ENCODE results near the gene PALLD. TPM values are rescaled to one million over a fixed set of nuclear protein-coding genes. Genes with fewer than 3 reads are reported as not detected.

The PALLD gene
- total RNA-seq, 1 donor from 2014 or later = 45.6 TPM

GRCh38 chr4:168515222-168516011 lies 18.6 kb downstream of the PALLD start:
- no peak overlapping the region for H3K4me3 ChIP-seq (ENCODE audit: low read depth, low read length)
- TF ChIP-seq CTCF (conservative IDR thresholded peaks at IDR 0.05; ENCODE audit: low read depth, low read length) = no peak
- DNase-seq (ENCODE audit: low read depth) = no peak

GRCh38 chr4:168516841-168517240 lies 20.0 kb downstream of the PALLD start:
- DNase-seq (ENCODE audit: low read depth) = no peak
- TF ChIP-seq CTCF (conservative IDR thresholded peaks at IDR 0.05; ENCODE audit: low read depth, low read length) = no peak

GRCh38 chr4:168519576-168519975 lies 22.7 kb downstream of the PALLD start:
- no peak for TF ChIP-seq CTCF (conservative IDR thresholded peaks at IDR 0.05; ENCODE audit: low read depth, low read length)
- no peak overlapping the region for H3K4me3 ChIP-seq (ENCODE audit: low read depth, low read length)
- DNase-seq (ENCODE audit: low read depth) = no peak

More at GRCh38 chr4:168516841-168517240, 20.0 kb downstream of the PALLD start:
- no peak overlapping the region for H3K4me3 ChIP-seq (ENCODE audit: low read depth, low read length)

- H3K4me3 ChIP-seq (ENCODE audit: low read depth, low read length) = no peak overlapping the region
- DNase-seq (ENCODE audit: low read depth) = no peak
- TF ChIP-seq CTCF (conservative IDR thresholded peaks at IDR 0.05; ENCODE audit: low read depth, low read length) = no peak
These were observed 24.9 kb downstream of the PALLD start for GRCh38 chr4:168521721-168522120.

GRCh38 chr4:168522356-168522755 lies 25.5 kb downstream of the PALLD start:
- DNase-seq (ENCODE audit: low read depth) = no peak
- no peak overlapping the region for H3K4me3 ChIP-seq (ENCODE audit: low read depth, low read length)
- no peak for TF ChIP-seq CTCF (conservative IDR thresholded peaks at IDR 0.05; ENCODE audit: low read depth, low read length)

GRCh38 chr4:168522829-168523489 lies 26.1 kb downstream of the PALLD start:
- TF ChIP-seq CTCF (conservative IDR thresholded peaks at IDR 0.05; ENCODE audit: low read depth, low read length) = no peak
- DNase-seq (ENCODE audit: low read depth) = no peak
- no peak overlapping the region for H3K4me3 ChIP-seq (ENCODE audit: low read depth, low read length)

Data from epithelial cell of proximal tubule (primary cell).